Vagina (tissue), 2 donors: ENCODE results near the gene LYPD1.

ENCODE experiments used
- CTCF ChIP-seq, 3 experiments: fragments of 450-650 bp in 2 of 3; fragments of 200-600 bp in 1 of 3; sonication (generic) in 1 of 3; IDR thresholded peaks; one replicate each; pipeline ENCODE4 v1.5.1; 2017 to 2019; ENCODE audit warnings: antibody characterized with exemption in 3 of 3, mild to moderate bottlenecking in 2 of 3, moderate library complexity in 2 of 3
- POLR2A ChIP-seq, 2 donors: fragments of 450-650 bp; IDR thresholded peaks; one replicate each; pipeline ENCODE4 v1.6.1; 2017; ENCODE audit warnings: antibody characterized with exemption in 2 of 2, mild to moderate bottlenecking in 2 of 2, moderate library complexity in 2 of 2

DNA sequence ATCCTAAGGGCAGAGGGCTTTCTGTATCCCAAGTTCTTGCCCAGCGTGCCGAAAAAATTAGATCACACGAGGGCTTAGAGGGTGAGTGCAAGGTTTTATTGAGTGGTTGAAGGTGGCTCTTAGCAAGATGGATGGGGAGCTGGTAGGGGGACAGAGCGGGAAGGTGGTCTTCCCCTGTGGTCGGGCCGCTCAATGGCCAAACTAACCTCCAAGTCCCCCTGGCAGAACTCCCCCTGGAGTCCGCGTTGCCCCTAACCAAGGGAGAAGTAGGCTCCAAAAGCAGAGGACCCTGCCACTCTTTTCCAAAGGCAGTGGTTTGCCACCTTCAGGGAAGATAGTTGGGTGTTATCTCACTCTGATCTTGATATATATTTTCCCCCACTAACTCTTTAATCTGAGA lies 63.4 kb downstream of the LYPD1 start:
- no peak for TF ChIP-seq CTCF (IDR thresholded peaks at IDR 0.05)
- TF ChIP-seq POLR2A (IDR thresholded peaks at IDR 0.05): no peak
